Measurements from ENCODE around the gene WFIKKN1. TPM values are rescaled to one million over a fixed set of nuclear protein-coding genes. Genes with fewer than 3 reads are reported as not detected.

The WFIKKN1 gene
- total and polyA plus RNA-seq, 2 of the 13 experiments (the other 11 are each of a cell fraction or from before 2014, with no cell fraction given) = 1.7 to 4.9 TPM

GRCh38 chr16:679814-680624 lies 49.2 kb downstream of the WFIKKN1 start, which contains the start of gene STUB1 (continued):
- TF ChIP-seq TFE3 (CRISPR knock-in tag; IDR thresholded peaks at IDR 0.05) (no peak; the same call in 1 of the 2 replicates), ZNF546 (CRISPR knock-in tag; conservative IDR thresholded peaks at IDR 0.05) (0 out of 2 replicates have a peak, but pooled peaks have one; percentile 47), BRF2 (CRISPR knock-in tag; IDR thresholded peaks at IDR 0.05) (0 out of 2 replicates have a peak, but pooled peaks have one; percentile 21), ZNF746 (CRISPR knock-in tag; IDR thresholded peaks at IDR 0.05) (peak; percentile 38; the same call in 1 of the 2 replicates), SP4 (CRISPR knock-in tag; IDR thresholded peaks at IDR 0.05) (peak; percentile 76; the same call in 1 of the 2 replicates), TFDP1 (CRISPR knock-in tag; IDR thresholded peaks at IDR 0.05; ENCODE audit: borderline replicate concordance) (0 out of 2 replicates have a peak, but pooled peaks have one; percentile 22), EEA1 (CRISPR knock-in tag; IDR thresholded peaks at IDR 0.05; ENCODE audit: borderline replicate concordance) (peak; percentile 55; the same call in 1 of the 2 replicates), ELF3 (CRISPR knock-in tag; IDR thresholded peaks at IDR 0.05) (0 out of 2 replicates have a peak, but pooled peaks have one; percentile 13), ZMYM2 (CRISPR knock-in tag; IDR thresholded peaks at IDR 0.05) (peak; percentile 14; the same call in 1 of the 2 replicates), ZNF496 (CRISPR knock-in tag; IDR thresholded peaks at IDR 0.05; ENCODE audit: insufficient replicate concordance) (no peak), MEIS2 (CRISPR knock-in tag; IDR thresholded peaks at IDR 0.05) (peak; percentile 49; the same call in 1 of the 2 replicates), TAF1 (CRISPR knock-in tag; IDR thresholded peaks at IDR 0.05) (peak; percentile 16; the same call in 1 of the 2 replicates), ZBTB7B (CRISPR knock-in tag; IDR thresholded peaks at IDR 0.05) (0 out of 2 replicates have a peak, but pooled peaks have one; percentile 24), ZMAT5 (CRISPR knock-in tag; IDR thresholded peaks at IDR 0.05; ENCODE audit: borderline replicate concordance, low read depth) (no peak), XBP1 (CRISPR knock-in tag; IDR thresholded peaks at IDR 0.05) (no peak), ZNF878 (CRISPR knock-in tag; IDR thresholded peaks at IDR 0.05) (no peak), ZNF589 (CRISPR knock-in tag; conservative IDR thresholded peaks at IDR 0.05) (no peak), GABPA (IDR thresholded peaks at IDR 0.05; ENCODE audit: low read depth, low read length) (peak; percentile 95), GABPA (CRISPR knock-in tag; IDR thresholded peaks at IDR 0.05; ENCODE audit: low read depth) (peak; percentile 61; the same call in 1 of the 2 replicates)
